ENCODE results near the gene SERPINB13.
"Not testable (repeated sequence)": the region's sequence is repeated elsewhere in the genome, so short reads cannot be mapped to it uniquely, and the experiment has no call there.

Gene SERPINB13

GRCh38 chr18:63590966-63591695 lies 4.0 kb downstream of the SERPINB13 start:
- no peak for DNase-seq

- no peak for DNase-seq
Measured at GRCh38 chr18:63591725-63592124, 4.6 kb downstream of the SERPINB13 start.

- no peak for DNase-seq
Measured at GRCh38 chr18:63592471-63592870, 5.3 kb downstream of the SERPINB13 start.

- no peak for DNase-seq
Measured at GRCh38 chr18:63596964-63597363, 9.8 kb downstream of the SERPINB13 start.

- no peak for DNase-seq
Measured at GRCh38 chr18:63603355-63603754, 16.2 kb downstream of the SERPINB13 start.

GRCh38 chr18:63603772-63604171 lies 16.6 kb downstream of the SERPINB13 start:
- no peak for DNase-seq

- no peak for DNase-seq
Measured at GRCh38 chr18:63604791-63605567, 17.8 kb downstream of the SERPINB13 start.

- no peak for DNase-seq
Measured at GRCh38 chr18:63606526-63606925, 19.4 kb downstream of the SERPINB13 start.

- DNase-seq: no peak
Measured at GRCh38 chr18:63613420-63613819, 26.3 kb downstream of the SERPINB13 start.

- no peak for DNase-seq
Measured at GRCh38 chr18:63617049-63617914, 30.1 kb downstream of the SERPINB13 start.

- DNase-seq: no peak
Measured at GRCh38 chr18:63617915-63618234, 30.7 kb downstream of the SERPINB13 start.

- DNase-seq: no peak
Measured at GRCh38 chr18:63619661-63620060, 32.5 kb downstream of the SERPINB13 start.

- DNase-seq: no peak
Measured at GRCh38 chr18:63624863-63625262, 37.7 kb downstream of the SERPINB13 start.

GRCh38 chr18:63626431-63626830 lies 39.3 kb downstream of the SERPINB13 start:
- no peak for DNase-seq

- DNase-seq: no peak
Measured at GRCh38 chr18:63627819-63628218, 40.7 kb downstream of the SERPINB13 start.

- no peak for DNase-seq
Measured at GRCh38 chr18:63637703-63638102, 50.6 kb downstream of the SERPINB13 start.

GRCh38 chr18:63641157-63641680 lies 54.1 kb downstream of the SERPINB13 start:
- not testable (repeated sequence) for DNase-seq

GRCh38 chr18:63642668-63643356 lies 55.7 kb downstream of the SERPINB13 start:
- DNase-seq: not testable (repeated sequence)

GRCh38 chr18:63644142-63644541 lies 57.0 kb downstream of the SERPINB13 start, which contains the start of gene SERPINB4:
SERPINB4 (minus strand) TSS chr18:63644256; CDS start chr18:63643577, 679 bp downstream.
- DNase-seq: not testable (repeated sequence)

- not testable (repeated sequence) for DNase-seq
Measured at GRCh38 chr18:63644694-63645093, 57.6 kb downstream of the SERPINB13 start.

GRCh38 chr18:63646936-63647335 lies 59.8 kb downstream of the SERPINB13 start:
- DNase-seq: no peak

GRCh38 chr18:63648241-63648640 lies 61.1 kb downstream of the SERPINB13 start:
- no peak for DNase-seq

All from stimulated activated CD4-positive, alpha-beta T cell treated with anti-CD3 and anti-CD28 coated beads, Interleukin-1b, Interleukin-23, amount 100 ng/mL, for 48 hours (primary cell).